ENCODE results near the gene CADM4.
"Not testable (repeated sequence)": the region's sequence is repeated elsewhere in the genome, so short reads cannot be mapped to it uniquely, and the experiment has no call there.

CADM4 gene

GRCh38 chr19:43664018-43664417, 24.4 kb upstream of the CADM4 start:
- in situ Hi-C loops (cut with MboI; ENCODE audit: low sequenced_read_pairs) = no loop called here

- in situ Hi-C loops (cut with MboI; ENCODE audit: low sequenced_read_pairs) = no loop called here
Measured at GRCh38 chr19:43662487-43662886, 22.8 kb upstream of the CADM4 start.

GRCh38 chr19:43660971-43661360, 21.3 kb upstream of the CADM4 start:
- in situ Hi-C loops (cut with MboI; ENCODE audit: low sequenced_read_pairs) = no loop called here

- in situ Hi-C loops (cut with MboI; ENCODE audit: low sequenced_read_pairs) = no loop called here
Measured at GRCh38 chr19:43660301-43660970, 20.8 kb upstream of the CADM4 start.

- in situ Hi-C loops (cut with MboI; ENCODE audit: low sequenced_read_pairs) = no loop called here
Measured at GRCh38 chr19:43658494-43658893, 18.8 kb upstream of the CADM4 start.

- in situ Hi-C loops (cut with MboI; ENCODE audit: low sequenced_read_pairs) = no loop called here
Measured at GRCh38 chr19:43658001-43658400, 18.4 kb upstream of the CADM4 start.

GRCh38 chr19:43656436-43656835, 16.8 kb upstream of the CADM4 start:
- in situ Hi-C loops (cut with MboI; ENCODE audit: low sequenced_read_pairs) = no loop called here

GRCh38 chr19:43652546-43652874, 12.9 kb upstream of the CADM4 start:
- in situ Hi-C loops (cut with MboI; ENCODE audit: low sequenced_read_pairs) = no loop called here

- in situ Hi-C loops (cut with MboI; ENCODE audit: low sequenced_read_pairs) = no loop called here
Measured at GRCh38 chr19:43651758-43652545, 12.3 kb upstream of the CADM4 start.

GRCh38 chr19:43650276-43650675, 10.6 kb upstream of the CADM4 start:
- in situ Hi-C loops (cut with MboI; ENCODE audit: low sequenced_read_pairs) = not testable (repeated sequence)

- in situ Hi-C loops (cut with MboI; ENCODE audit: low sequenced_read_pairs) = no loop called here
Measured at GRCh38 chr19:43649514-43649913, 9.9 kb upstream of the CADM4 start.

- in situ Hi-C loops (cut with MboI; ENCODE audit: low sequenced_read_pairs) = no loop called here
Measured at GRCh38 chr19:43648633-43649032, 9.0 kb upstream of the CADM4 start.

GRCh38 chr19:43644181-43644580, 4.5 kb upstream of the CADM4 start:
- in situ Hi-C loops (cut with MboI; ENCODE audit: low sequenced_read_pairs) = no loop called here

GRCh38 chr19:43643326-43643725, 3.7 kb upstream of the CADM4 start:
- in situ Hi-C loops (cut with MboI; ENCODE audit: low sequenced_read_pairs) = no loop called here

GRCh38 chr19:43642531-43642930, 2.9 kb upstream of the CADM4 start:
- in situ Hi-C loops (cut with MboI; ENCODE audit: low sequenced_read_pairs) = no loop called here

- in situ Hi-C loops (cut with MboI; ENCODE audit: low sequenced_read_pairs) = no loop called here
Measured at GRCh38 chr19:43641333-43641732, 1.7 kb upstream of the CADM4 start.

- in situ Hi-C loops (cut with MboI; ENCODE audit: low sequenced_read_pairs) = no loop called here
Measured at GRCh38 chr19:43640424-43640757, 741 bp upstream of the CADM4 start.

- in situ Hi-C loops (cut with MboI; ENCODE audit: low sequenced_read_pairs) = no loop called here
Measured at GRCh38 chr19:43638995-43639518, 593 bp downstream of the CADM4 start.

GRCh38 chr19:43638214-43638994, 1.2 kb downstream of the CADM4 start:
- in situ Hi-C loops (cut with MboI; ENCODE audit: low sequenced_read_pairs) = no loop called here

GRCh38 chr19:43636121-43636683, 3.4 kb downstream of the CADM4 start:
- in situ Hi-C loops (cut with MboI; ENCODE audit: low sequenced_read_pairs) = no loop called here

- in situ Hi-C loops (cut with MboI; ENCODE audit: low sequenced_read_pairs) = not testable (repeated sequence)
Measured at GRCh38 chr19:43635561-43635940, 4.1 kb downstream of the CADM4 start.

All from HL-60/S4 (cell line).